A204.1 (cell line): ENCODE results near the gene CDC42EP1.

Experiments used
- FAIRE-seq: peaks from 2 replicates; lab custom pipeline; 2012; peaks lifted over from hg19 to GRCh38; lab: Jason Lieb, UNC

The CDC42EP1 gene

DNA sequence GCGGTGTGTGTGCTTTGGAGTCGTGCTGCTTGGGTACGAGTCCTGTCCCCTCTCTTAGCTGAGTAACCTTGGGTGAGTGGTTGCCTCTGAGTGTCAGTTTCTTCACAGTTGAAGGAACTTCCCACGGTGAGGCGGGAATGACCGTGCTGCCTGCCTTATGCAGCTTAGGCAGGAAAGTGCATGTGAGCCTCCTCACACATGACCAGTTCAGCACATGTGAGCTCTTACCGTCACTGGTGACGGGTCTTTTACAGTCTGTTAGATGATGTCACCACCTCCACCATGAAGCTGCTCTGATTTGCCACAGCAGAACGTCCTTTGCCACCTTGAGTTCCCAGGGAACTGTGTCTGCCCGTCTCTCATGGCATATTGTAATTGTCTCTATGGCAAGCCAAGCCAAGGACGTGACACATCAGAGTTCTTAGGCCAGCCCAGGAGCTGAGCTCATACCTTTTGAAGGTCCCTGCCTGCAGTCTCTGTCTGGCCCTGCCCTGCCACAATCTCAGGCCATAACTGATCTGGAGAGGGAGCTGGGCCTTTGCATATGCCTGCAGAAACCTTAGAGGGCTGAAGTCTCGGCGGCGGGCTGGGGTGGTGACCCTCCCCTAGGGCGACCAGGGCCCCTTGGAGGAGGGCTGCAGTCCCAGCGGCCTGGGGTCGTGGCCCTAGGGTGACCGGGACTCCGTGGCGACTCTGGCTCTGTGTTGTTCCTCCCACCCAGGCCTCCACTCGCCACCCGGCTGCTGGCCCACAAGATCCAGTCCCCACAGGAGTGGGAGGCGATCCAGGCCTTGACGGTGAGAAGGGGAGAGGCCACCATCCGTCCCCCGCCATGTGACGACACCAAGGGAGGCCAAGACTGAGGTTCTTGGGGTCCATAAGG is 56.2 kb downstream of the CDC42EP1 start:
- FAIRE-seq = no peak

DNA sequence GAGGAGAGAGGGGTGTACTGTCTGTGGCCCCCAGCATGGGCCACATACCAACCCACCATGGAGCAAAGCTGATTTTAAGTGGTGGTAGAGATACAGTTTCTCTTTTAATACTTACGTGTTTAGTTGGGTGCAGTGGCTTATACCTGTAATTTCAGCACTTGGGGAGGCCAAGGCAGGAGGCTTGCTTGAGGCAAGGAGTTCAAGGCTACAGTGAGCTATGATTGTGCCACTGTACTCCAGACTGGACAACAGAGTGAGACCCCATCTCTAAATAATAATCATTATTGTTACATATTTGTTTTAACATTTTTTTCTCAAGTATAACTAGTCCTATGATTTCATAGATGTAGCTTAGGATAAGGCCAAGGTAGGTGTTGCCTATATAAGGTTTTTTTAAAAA is 57.2 kb downstream of the CDC42EP1 start:
- FAIRE-seq = no peak

DNA sequence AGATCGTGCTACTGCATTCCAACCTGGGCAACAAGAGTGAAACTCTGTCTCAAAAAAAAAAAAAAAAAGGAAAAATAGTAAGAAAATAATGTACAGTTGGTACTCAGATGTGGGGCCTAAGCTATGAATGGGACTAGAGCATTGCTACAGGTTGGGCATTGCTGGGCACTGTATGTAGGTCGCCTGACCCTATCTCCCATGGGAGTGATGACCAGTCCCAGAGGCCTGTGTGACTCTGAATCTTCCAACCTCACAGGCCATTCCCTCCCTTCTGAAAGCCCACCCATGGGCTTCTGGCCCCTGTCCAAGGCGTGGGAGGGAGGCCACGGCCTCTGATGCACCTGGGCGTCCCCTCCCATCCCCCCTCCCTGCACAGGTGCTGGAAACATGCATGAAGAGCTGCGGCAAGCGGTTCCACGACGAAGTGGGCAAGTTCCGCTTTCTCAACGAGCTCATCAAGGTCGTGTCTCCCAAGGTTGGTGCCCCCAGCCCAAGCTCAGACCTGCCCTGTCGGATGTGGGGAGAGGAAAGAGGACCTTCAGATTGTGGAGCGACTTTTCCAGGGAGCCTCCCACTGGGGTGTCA is 57.9 kb downstream of the CDC42EP1 start:
- FAIRE-seq = no peak

DNA sequence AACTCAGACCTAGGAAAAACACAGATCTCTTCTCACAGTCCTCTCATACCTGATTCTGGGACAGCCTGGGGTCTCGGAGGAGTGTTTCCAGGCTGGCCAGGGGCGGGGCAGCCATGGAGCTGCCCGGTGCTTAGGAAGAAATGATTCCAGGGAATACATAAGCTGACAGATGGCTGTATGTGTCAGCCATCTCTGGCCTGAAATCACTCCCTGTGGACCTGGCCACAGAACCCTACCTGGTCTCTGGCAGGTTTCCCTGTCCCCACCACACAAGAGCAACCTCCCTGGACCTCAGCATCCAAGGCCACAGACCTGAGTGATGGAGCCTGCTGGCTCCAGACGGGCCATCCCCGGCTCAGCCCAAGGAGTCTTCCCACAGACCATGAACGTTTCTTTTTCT is 58.4 kb downstream of the CDC42EP1 start:
- FAIRE-seq = no peak
